Spinal cord (tissue), 10 donors: Measurements from ENCODE around the gene GPC6. TPM values are rescaled to one million over a fixed set of nuclear protein-coding genes. Genes with fewer than 3 reads are reported as not detected.

Source experiments
- DNase-seq, 6 donors: peaks; one replicate each; pipeline versions ENCODE4 v3.0.0 to v3.0.0-alpha.2; 2013 to 2015; ENCODE audit warnings: low spot score in 6 of 6, low read depth in 4 of 6
- H3K27ac ChIP-seq: one replicate; pipeline ENCODE4 v1.5.1; 2013; ENCODE audit warnings: low read depth, low read length, control low read depth
- H3K27me3 ChIP-seq: one replicate; pipeline ENCODE4 v1.6.1; 2013; ENCODE audit warnings: low read length; ENCODE audit not compliant: control insufficient read depth, insufficient read depth
- H3K36me3 ChIP-seq: one replicate; pipeline ENCODE4 v1.6.1; 2013; ENCODE audit warnings: low read length; ENCODE audit not compliant: control insufficient read depth, insufficient read depth
- H3K4me1 ChIP-seq: one replicate; pipeline ENCODE4 v1.6.1; 2013; ENCODE audit warnings: low read length; ENCODE audit not compliant: control insufficient read depth, insufficient read depth
- H3K4me3 ChIP-seq: one replicate; pipeline ENCODE4 v1.5.1; 2013; ENCODE audit warnings: low read depth, low read length, control low read depth
- H3K9me3 ChIP-seq: one replicate; pipeline ENCODE4 v1.6.1; 2013; ENCODE audit warnings: low read length; ENCODE audit not compliant: control insufficient read depth, insufficient read depth
- WGBS: methylation state at CpG from one replicate; pipeline ENCODE4 v1.1.5; 2013; ENCODE audit warnings: missing lambda C conversion rate; ENCODE audit not compliant: insufficient coverage; 5-methylcytosine and 5-hydroxymethylcytosine counted together
- polyA plus RNA-seq, 2 donors: library from polyadenylated mRNA; unstranded; fragments of 120-200 nt; gene quantifications; one replicate each; pipeline ENCODE4 v1.2.1, GENCODE V29; 2013; ENCODE audit not compliant: insufficient read length in 2 of 2
- total RNA-seq, 2 donors: library from RNA; depleted of rRNA in 1 of 2; stranded (reverse); fragments of 120-200 nt in 1 of 2; fragments of >200 nt in 1 of 2; gene quantifications; one replicate each; pipeline versions ENCODE4 v1.2.3 to v1.2.4, GENCODE V29; 2013 to 2014
- donor health status: healthy.

The GPC6 gene
- total and polyA plus RNA-seq, 4 donors: 19.8 to 109 (median 46.0) TPM

DNA sequence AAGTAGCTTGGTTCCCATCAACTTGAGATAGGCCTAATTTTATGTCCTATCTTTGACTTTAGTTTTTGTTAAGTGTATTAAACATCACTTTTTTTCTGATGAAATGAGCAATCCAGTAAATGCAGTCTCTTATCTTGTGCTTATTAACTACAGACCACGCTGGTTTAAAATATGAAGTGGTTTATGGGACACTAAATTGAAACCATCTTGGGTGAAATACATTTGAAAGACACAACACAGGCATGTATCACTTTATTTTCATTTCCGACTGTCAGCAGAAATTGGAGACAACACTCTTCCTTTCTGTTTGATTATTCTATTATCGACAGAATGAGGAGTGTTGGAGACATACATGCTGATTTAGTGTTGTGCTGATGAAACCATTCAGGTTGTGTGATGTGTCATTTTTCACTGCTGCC, 447.7 kb downstream of the GPC6 start:
- no peak overlapping the region for H3K4me3 ChIP-seq
- no peaks in the 10 kb centered on the region for H3K9me3 ChIP-seq
- no peaks in the 10 kb centered on the region for H3K36me3 ChIP-seq
- no CpG with 5 or more reads among the region's 3 CpGs for WGBS
- no peaks in the 10 kb centered on the region for H3K27me3 ChIP-seq
- H3K27ac ChIP-seq: no peak overlapping the region
- DNase-seq: no peak
- no peaks in the 10 kb centered on the region for H3K4me1 ChIP-seq

DNA sequence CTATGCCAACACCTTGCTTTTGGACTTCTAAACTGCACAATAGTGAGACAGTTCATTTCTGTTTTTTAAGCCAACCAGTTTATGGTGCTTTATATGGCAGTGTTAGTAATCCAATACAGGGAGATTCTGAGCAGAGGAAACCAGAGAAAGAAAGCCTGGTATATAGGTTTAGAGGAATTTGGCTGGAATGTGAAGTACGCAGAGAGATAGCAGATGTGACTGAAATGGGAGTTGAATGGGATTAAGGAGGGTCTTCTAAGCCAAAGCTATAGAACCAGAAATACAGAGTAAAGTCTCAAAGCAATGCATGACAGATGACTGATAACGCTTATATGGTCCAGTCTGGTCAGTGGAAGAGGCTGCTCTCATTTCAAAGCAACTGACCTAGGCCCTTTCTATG, 453.7 kb downstream of the GPC6 start:
- Histone ChIP-seq H3K27me3 (no peaks in the 10 kb centered on the region), H3K36me3 (no peaks in the 10 kb centered on the region), H3K4me1 (no peaks in the 10 kb centered on the region), H3K9me3 (no peaks in the 10 kb centered on the region), H3K27ac (no peak overlapping the region), H3K4me3 (no peak overlapping the region)
- 100% methylated on average over 2 of the region's 2 CpGs for WGBS
- DNase-seq: no peak

DNA sequence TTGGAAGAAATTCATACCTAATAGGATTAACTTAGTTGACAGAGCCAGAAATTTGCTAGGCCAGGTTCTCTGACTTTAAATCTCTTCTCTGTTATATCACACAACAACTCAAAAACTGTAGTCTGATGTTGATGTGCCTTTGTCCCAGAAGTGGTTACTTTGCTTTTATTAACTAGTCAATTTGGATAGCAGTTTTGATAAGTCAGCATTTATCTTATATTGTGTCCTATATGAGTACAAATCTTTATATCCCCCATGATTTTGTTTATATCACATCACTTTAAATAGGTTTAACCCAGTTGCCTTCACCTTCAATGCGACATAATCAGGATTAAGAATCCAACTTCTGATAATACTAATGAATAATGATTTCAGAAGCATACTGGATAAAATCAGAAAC, 459.3 kb downstream of the GPC6 start:
- Histone ChIP-seq H3K4me3 (no peak overlapping the region), H3K9me3 (no peaks in the 10 kb centered on the region), H3K36me3 (no peaks in the 10 kb centered on the region), H3K4me1 (no peaks in the 10 kb centered on the region), H3K27me3 (no peaks in the 10 kb centered on the region), H3K27ac (no peak overlapping the region)
- no CpG with 5 or more reads among the region's 1 CpG for WGBS
- DNase-seq: no peak

DNA sequence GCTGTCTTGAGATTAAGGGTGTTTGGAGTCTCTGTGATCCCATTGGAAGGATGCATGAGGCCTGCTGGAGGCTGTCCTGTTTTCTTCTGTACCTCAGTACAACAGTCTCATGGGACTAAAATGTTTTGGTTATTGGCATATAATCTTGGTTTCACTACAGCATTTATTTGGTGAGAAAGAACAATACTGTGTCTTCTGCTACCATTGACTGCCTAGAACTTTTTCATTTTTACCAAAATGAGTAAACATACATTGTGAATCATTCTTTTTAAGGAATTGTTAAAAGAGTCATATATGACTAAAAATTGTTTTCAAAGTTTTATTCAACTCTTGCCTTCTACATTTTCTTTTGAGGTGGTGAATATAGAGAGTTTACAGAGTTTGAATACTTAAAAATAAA, 459.8 kb downstream of the GPC6 start:
- Histone ChIP-seq H3K27me3 (no peaks in the 10 kb centered on the region), H3K36me3 (no peaks in the 10 kb centered on the region), H3K27ac (no peak overlapping the region), H3K9me3 (no peaks in the 10 kb centered on the region), H3K4me1 (no peaks in the 10 kb centered on the region), H3K4me3 (no peak overlapping the region)
- DNase-seq: no peak

DNA sequence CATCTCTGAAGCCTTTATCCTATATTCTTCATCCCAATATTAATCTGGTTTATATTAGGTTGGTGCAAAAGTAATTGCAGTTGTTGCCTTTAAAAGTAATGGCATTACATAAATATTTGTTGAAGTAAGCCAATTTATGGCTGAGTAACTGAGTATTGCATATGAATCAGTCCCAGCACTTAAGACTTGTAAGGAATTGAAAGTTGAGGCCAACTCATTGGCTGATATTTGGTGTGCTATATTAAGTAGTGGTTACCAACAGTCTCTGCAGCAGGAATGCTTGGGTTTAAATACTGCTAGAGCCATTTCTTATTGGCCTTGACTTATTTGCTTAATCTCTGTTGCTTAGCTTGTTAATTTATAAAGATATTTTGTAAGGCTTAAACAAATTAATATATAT, 460.7 kb downstream of the GPC6 start:
- H3K27ac ChIP-seq: no peak overlapping the region
- H3K36me3 ChIP-seq: no peaks in the 10 kb centered on the region
- H3K4me1 ChIP-seq: no peaks in the 10 kb centered on the region

DNA sequence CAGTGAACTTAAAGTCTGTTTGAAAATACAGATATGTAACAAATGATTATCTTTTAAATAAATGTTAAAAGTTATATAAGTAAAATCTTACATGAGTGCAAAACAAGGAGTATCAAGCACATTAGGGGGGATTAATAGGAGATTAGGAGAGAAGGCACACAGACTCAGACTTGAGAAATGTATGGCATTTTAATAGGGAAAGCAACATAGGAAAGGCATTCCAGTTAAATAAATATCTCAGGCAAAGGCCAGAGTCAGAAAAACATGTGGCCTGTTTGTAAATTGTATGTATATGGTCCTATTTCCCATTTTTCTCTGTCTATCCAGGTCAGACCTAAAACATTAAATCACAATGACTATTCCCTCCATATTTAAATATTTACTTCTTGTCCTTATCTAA, 462.7 kb downstream of the GPC6 start:
- no peaks in the 10 kb centered on the region for H3K27me3 ChIP-seq
- H3K36me3 ChIP-seq: no peaks in the 10 kb centered on the region
- no peaks in the 10 kb centered on the region for H3K4me1 ChIP-seq
- no peak overlapping the region for H3K4me3 ChIP-seq
- DNase-seq: no peak
- H3K9me3 ChIP-seq: no peaks in the 10 kb centered on the region
- H3K27ac ChIP-seq: no peak overlapping the region

More for the DNA sequence above, 460.7 kb downstream of the GPC6 start:
- no peaks in the 10 kb centered on the region for H3K9me3 ChIP-seq
- no peaks in the 10 kb centered on the region for H3K27me3 ChIP-seq
- no peak for DNase-seq
- no peak overlapping the region for H3K4me3 ChIP-seq

DNA sequence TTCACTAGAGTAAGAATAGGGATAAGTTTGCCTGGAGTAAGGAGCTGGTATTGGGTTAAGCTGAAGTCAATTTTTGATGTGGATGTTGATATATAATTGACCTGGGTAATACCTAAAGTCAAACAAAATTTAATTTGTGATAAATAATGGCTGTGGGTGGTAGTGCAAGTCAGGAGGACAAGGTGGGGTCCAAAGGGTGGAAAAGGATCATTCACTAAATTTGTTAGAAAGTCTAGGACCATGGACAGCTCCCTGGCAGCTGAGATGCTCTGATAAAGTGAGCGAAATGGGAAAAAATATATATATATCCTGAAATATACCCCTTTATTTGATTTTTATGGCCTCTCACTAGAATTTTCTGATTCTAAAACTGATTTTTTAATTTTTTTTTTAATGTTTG, 463.5 kb downstream of the GPC6 start:
- H3K36me3 ChIP-seq: no peaks in the 10 kb centered on the region
- H3K9me3 ChIP-seq: no peaks in the 10 kb centered on the region
- no peak overlapping the region for H3K4me3 ChIP-seq
- H3K4me1 ChIP-seq: no peaks in the 10 kb centered on the region
- H3K27me3 ChIP-seq: no peaks in the 10 kb centered on the region
- no CpG with 5 or more reads among the region's 1 CpG for WGBS
- H3K27ac ChIP-seq: no peak overlapping the region
- peak in 1 of 6 donors; percentile 35 for DNase-seq

DNA sequence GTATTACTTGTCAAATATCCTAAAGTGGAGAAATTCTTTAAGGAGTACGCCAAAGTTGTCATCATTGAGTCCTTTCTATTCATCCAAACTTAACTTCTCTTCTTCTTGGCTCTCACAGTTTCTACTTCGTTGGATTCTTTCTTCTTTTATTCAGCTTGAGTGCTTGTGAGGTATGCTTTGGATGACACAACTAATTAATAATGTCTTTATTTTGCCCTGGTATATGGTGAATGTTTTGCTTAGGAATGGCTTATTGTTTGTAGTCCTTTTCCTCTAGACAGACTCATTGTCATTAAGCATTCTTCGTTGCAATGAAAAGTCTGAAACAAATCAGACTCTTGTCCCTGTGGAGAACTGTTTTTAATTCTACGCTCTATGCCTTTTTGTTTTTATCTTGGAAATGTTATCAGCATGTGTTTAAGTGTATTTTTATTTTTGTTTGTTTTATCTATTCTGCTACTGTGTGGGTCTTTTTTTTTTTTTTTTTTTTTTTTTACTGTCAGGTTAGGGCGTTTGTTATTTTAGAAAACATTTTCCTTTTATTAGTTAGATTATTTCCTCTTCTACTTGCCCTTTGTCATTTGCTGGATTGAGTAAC, 471.5 kb downstream of the GPC6 start:
- Histone ChIP-seq H3K4me1 (no peaks in the 10 kb centered on the region), H3K9me3 (peaks cover 4% of the 10 kb centered on the region), H3K4me3 (no peak overlapping the region), H3K36me3 (no peaks in the 10 kb centered on the region), H3K27ac (no peak overlapping the region), H3K27me3 (no peaks in the 10 kb centered on the region)
- DNase-seq: no peak
- WGBS: no CpG with 5 or more reads among the region's 5 CpGs

DNA sequence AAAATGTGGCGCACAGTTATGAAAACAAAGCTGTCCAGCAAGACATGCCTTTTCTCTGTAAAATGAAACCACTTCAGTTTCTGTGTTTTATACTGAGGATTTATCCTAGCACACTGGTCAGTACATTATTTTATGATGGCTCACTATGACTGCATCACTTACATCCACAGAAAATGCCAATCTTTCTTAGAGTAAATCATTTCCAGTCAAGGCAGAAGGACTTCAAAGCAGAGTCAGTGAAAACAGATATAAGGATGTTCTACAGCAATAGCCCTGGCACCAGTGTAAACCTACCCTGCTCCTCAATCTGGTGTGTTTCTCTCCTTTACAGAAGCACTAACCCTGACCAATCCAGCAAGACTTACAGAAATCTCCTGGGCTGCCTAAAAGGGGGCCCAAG, 473.5 kb downstream of the GPC6 start:
- no peak overlapping the region for H3K4me3 ChIP-seq
- H3K36me3 ChIP-seq: no peaks in the 10 kb centered on the region
- WGBS: no CpG with 5 or more reads among the region's 1 CpG
- H3K27me3 ChIP-seq: no peaks in the 10 kb centered on the region
- H3K4me1 ChIP-seq: no peaks in the 10 kb centered on the region
- H3K27ac ChIP-seq: no peak overlapping the region
- H3K9me3 ChIP-seq: peaks cover 4% of the 10 kb centered on the region
- DNase-seq: no peak

DNA sequence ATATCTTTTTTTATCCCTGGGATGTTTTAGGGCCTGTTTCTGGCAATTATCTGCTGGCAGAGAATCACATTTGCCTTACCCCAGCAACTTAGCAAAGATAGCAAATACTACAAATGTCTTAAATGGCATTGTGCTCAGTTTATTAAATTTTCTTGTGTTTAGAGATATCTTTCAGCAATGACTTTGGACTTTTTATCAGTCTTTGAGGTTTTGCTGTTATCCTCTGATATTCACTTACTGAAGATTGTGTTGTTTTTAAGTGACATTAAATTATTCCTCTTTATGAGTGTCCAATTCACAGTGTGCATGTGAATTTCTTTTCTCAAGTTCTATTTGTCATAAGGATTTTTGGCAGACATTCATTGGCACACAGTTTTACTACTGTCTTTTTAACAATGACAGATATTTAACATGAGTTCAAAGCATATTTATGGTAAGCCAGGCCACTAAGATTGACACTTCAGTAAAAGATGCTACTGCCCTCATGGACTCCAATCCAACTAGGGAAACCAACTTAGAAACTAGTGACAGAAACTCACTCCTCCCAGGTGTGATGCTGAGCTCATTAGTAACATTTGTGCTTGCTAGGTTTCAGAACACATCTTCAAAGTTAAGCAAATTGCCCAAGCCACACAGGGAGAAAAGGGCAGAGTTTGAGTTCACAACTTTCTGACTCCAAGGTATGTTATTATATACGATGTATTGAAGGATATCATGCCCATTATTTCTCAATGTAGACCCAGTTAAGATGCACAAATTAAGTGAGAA, 481.9 kb downstream of the GPC6 start:
- WGBS: no CpG with 5 or more reads among the region's 1 CpG
- Histone ChIP-seq H3K4me1 (no peaks in the 10 kb centered on the region), H3K9me3 (no peaks in the 10 kb centered on the region), H3K27ac (no peak overlapping the region), H3K4me3 (no peak overlapping the region), H3K36me3 (no peaks in the 10 kb centered on the region), H3K27me3 (no peaks in the 10 kb centered on the region)
- no peak for DNase-seq
